ENCODE data around the gene WWOX. TPM values are rescaled to one million over a fixed set of nuclear protein-coding genes. Genes with fewer than 3 reads are reported as not detected.

The WWOX gene
- total RNA-seq, 2 donors from 2014 or later: 33.8 to 82.5 TPM

- no peaks in the 10 kb centered on the region for H3K27me3 ChIP-seq (replicated peaks; ENCODE audit: insufficient read depth)
- no peak overlapping the region for H3K4me3 ChIP-seq
- no peak overlapping the region for H3K27ac ChIP-seq
- ATAC-seq (ENCODE audit: insufficient number of reproducible peaks, low FRiP score, low read depth): no peak
- no peak for TF ChIP-seq CTCF (IDR thresholded peaks at IDR 0.05)
- peaks cover 0 to 22% of the 10 kb centered on the region in 2 donors for H3K4me1 ChIP-seq (ENCODE audit: control insufficient read depth in 1 of 2, low read depth in 2 of 2)
- no peaks in the 10 kb centered on the region for H3K9me3 ChIP-seq
- no peak for DNase-seq (ENCODE audit: low spot score)
- H3K36me3 ChIP-seq: no peaks in the 10 kb centered on the region
Measured at GRCh38 chr16:78876671-78877070, 777.2 kb downstream of the WWOX start.

- Histone ChIP-seq H3K4me1 (ENCODE audit: control insufficient read depth in 1 of 2, low read depth in 2 of 2) (peaks cover 0 to 22% of the 10 kb centered on the region in 2 donors), H3K36me3 (no peaks in the 10 kb centered on the region), H3K27me3 (replicated peaks; ENCODE audit: insufficient read depth) (no peaks in the 10 kb centered on the region), H3K9me3 (no peaks in the 10 kb centered on the region), H3K4me3 (no peak overlapping the region), H3K27ac (no peak overlapping the region)
- no peak for DNase-seq (ENCODE audit: low spot score)
- TF ChIP-seq CTCF (IDR thresholded peaks at IDR 0.05): no peak
- ATAC-seq (ENCODE audit: insufficient number of reproducible peaks, low FRiP score, low read depth): no peak
Measured at GRCh38 chr16:78877114-78877655, 777.7 kb downstream of the WWOX start.

DNA sequence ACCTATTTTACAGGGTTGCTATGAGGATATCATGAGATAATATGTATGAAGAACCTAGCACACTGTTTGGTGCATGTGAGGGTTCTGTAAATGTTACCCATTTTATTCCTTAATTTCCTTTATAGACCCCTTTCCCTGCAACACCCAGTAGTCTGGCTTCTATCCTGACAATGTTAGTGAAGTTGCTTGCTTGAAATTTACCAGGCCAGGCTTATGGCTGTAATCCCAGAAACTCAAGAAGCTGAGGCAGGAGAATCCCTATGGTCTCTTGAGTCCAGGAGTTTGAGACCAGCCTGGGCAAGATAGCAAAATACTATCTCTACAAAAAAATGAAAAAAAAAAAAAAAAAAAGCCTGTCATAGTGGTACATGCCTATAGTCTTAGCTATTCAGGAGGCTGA, 779.1 kb downstream of the WWOX start:
- Histone ChIP-seq H3K27ac (no peak overlapping the region), H3K4me3 (no peak overlapping the region), H3K27me3 (replicated peaks; ENCODE audit: insufficient read depth) (no peaks in the 10 kb centered on the region)

DNA sequence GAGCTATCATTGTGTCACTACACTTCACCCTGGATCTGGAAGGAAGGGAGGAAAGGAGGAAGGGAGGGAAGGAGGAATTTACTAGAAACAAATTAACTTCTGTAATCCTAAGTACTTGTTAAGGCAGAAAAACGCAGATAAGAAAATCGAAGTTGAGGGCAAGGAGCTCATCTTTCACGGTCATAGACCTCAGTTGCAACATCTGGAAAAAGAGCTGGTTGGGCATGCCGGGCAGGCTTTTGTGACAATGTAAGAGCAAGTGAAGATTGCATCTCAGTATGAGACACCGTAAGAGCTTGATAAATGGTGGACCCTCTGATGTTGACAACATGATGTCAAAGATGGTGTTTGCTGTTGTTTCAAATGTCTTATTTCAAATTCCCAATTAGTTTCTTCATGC, 779.6 kb downstream of the WWOX start:
- TF ChIP-seq CTCF (IDR thresholded peaks at IDR 0.05): no peak
- no peak overlapping the region for H3K27ac ChIP-seq
- H3K4me3 ChIP-seq: no peak overlapping the region
- no peaks in the 10 kb centered on the region for H3K36me3 ChIP-seq
- H3K9me3 ChIP-seq: no peaks in the 10 kb centered on the region
- ATAC-seq (ENCODE audit: insufficient number of reproducible peaks, low FRiP score, low read depth) (no peak), DNase-seq (ENCODE audit: low spot score) (no peak)
- H3K27me3 ChIP-seq (replicated peaks; ENCODE audit: insufficient read depth): no peaks in the 10 kb centered on the region
- peaks cover 0 to 20% of the 10 kb centered on the region in 2 donors for H3K4me1 ChIP-seq (ENCODE audit: control insufficient read depth in 1 of 2, low read depth in 2 of 2)

More for the DNA sequence above, 779.1 kb downstream of the WWOX start:
- Histone ChIP-seq H3K4me1 (ENCODE audit: control insufficient read depth in 1 of 2, low read depth in 2 of 2) (peaks cover 0 to 22% of the 10 kb centered on the region in 2 donors), H3K9me3 (no peaks in the 10 kb centered on the region), H3K36me3 (no peaks in the 10 kb centered on the region)
- ATAC-seq (ENCODE audit: insufficient number of reproducible peaks, low FRiP score, low read depth) (no peak), DNase-seq (ENCODE audit: low spot score) (no peak)
- no peak for TF ChIP-seq CTCF (IDR thresholded peaks at IDR 0.05)

GRCh38 chr16:78882150-78882549, 782.7 kb downstream of the WWOX start:
- H3K27me3 ChIP-seq (replicated peaks; ENCODE audit: insufficient read depth): no peaks in the 10 kb centered on the region
- DNase-seq (ENCODE audit: low spot score): no peak
- no peaks in the 10 kb centered on the region for H3K36me3 ChIP-seq
- ATAC-seq (ENCODE audit: insufficient number of reproducible peaks, low FRiP score, low read depth): no peak
- H3K9me3 ChIP-seq: no peaks in the 10 kb centered on the region
- no peak for TF ChIP-seq CTCF (IDR thresholded peaks at IDR 0.05)
- no peak overlapping the region for H3K27ac ChIP-seq
- no peaks in the 10 kb centered on the region for H3K4me1 ChIP-seq (ENCODE audit: control insufficient read depth in 1 of 2, low read depth in 2 of 2)
- no peak overlapping the region for H3K4me3 ChIP-seq
